Glomerular endothelial cell (primary cell): ENCODE results near the gene WAC. TPM values are rescaled to one million over a fixed set of nuclear protein-coding genes. Genes with fewer than 3 reads are reported as not detected.

Experiments
- DNase-seq: peaks from one replicate; pipeline ENCODE4 v3.0.0-alpha.2; 2011; ENCODE audit warnings: low read depth, low spot score; ENCODE audit errors: extremely low read depth
- total RNA-seq: library from RNA; depleted of rRNA; stranded (reverse); fragments of >200 nt; gene quantifications from 2 replicates; pipeline ENCODE4 v1.2.3, GENCODE V29; 2015

WAC gene
- total RNA-seq, 1 donor from 2014 or later = 86.3 TPM

DNA sequence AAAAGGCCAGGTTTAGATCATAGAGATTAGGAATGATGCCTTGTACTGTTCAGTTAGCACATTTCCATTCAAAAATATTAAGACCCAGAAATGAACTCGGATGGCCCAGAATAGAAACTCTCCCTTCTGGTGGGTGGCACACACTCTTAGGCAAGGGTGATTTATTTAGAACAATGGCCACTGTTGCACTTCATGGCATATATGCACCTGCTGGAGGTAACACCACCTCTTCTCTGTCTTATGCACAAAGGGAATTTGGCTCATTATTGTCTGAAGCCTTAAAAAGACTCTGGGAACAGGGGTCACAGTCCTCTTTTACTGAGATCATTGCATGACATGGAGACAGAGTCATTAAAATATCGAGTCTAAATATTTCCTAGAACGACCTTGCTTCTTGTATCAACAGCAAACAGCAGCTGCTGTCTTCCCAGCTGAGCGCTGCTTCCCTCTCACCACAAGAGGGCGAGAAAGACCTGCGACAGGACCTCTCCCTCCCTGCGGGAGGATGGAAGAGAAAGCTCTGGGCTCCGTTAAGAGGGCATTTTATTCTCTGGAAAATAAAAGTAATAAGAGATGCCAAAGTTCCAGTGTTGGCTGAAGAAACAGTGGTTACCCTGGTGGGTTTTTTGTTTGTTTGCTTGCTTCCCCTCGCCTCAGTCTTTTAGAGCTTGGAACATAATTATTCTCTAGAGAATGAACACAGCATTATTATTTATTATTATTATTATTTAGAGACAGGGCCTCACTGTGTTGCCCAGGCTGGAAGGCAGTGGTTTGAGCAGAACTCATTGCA, 130.9 kb downstream of the WAC start:
- no peak for DNase-seq

DNA sequence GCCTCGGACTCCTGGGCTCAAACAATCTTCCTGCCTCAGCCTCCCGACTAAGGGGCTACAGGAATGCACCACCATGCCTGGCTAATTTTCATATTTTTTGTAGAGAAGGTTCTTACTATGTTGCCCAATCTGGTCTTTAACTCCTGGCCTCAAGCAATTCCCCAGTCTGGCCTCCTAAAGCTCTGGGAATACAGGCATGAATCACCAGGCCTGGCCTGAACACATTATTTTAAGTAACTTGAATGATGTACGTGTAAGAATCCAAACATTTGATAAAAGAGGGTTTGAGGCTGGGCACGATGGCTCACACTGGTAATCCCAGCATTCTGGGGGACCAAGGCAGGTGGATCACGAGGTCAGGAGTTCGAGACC, 131.4 kb downstream of the WAC start:
- no peak for DNase-seq

DNA sequence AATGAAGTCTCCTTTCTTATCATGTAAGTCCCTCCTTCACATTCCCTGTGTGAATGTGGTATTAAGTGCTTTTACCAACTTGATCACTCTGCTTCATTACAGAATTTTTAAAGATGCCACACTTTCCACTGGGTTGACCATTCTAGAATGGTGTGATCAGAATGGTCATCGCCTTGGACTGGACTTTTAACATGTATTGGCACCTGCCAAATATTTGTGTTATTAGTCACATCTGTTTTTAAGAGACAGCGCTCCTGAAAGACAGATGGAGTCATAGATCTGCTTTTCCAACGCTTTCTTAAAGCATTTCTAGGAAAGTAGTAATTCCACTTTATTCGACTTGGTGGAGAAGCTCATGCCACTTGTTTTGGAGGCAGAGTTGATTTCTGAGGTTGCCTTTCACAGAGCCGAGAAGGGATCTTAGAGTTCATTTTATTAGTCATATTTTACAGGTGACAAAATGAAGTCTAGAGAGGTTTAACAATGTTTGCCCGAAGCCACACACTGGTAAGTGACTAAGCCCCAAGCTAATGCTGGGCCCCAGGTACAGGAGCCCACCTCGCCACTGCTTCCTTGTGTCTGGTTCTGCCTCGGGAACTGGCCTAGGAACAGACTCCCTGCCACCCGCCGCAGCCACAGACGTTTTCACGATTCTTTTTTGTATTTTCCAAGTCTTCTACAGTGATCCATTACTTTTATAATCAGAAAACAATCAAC, 134.0 kb downstream of the WAC start:
- DNase-seq = no peak

DNA sequence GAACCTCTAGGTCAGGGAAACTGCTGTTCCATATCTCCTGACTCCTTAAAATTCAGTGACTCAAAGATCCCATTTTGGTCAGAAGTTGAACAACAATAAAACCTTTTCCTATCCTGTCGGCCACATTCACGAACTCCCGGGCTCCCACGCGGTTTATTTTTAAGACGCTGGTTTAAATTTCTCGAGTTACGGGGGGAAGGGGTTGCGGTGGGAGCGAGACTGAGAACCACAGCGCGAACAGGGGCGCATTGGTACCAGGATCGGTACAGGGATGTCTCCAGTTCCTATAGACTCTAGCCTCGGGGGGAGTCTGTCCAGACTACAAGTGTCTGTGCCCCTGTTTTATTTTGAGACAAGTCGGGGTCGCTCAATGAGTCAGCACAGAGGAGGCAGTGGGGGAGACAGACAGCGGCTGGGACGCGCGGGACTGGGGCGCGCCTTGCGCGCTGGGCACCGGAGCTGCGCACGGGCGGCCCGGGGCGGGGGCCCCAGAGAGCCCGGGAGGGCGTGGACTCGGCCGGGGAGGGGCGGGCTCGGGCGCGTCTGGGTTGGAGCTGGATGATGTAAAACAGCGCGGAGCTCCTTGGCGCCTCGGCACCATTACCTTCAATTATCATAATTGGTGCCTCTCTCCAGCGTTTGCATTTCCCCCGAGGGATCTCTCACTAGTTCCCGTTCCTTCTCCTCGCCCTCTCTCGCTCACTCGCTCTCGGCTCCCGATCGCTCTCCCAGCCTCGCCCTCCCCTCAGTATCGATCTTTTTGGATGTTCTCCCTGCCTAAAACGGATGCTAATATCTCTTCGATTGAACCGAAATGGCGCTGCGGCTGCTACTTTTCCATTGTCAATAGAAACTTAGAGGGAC, 135.7 kb downstream of the WAC start:
- DNase-seq = no peak

DNA sequence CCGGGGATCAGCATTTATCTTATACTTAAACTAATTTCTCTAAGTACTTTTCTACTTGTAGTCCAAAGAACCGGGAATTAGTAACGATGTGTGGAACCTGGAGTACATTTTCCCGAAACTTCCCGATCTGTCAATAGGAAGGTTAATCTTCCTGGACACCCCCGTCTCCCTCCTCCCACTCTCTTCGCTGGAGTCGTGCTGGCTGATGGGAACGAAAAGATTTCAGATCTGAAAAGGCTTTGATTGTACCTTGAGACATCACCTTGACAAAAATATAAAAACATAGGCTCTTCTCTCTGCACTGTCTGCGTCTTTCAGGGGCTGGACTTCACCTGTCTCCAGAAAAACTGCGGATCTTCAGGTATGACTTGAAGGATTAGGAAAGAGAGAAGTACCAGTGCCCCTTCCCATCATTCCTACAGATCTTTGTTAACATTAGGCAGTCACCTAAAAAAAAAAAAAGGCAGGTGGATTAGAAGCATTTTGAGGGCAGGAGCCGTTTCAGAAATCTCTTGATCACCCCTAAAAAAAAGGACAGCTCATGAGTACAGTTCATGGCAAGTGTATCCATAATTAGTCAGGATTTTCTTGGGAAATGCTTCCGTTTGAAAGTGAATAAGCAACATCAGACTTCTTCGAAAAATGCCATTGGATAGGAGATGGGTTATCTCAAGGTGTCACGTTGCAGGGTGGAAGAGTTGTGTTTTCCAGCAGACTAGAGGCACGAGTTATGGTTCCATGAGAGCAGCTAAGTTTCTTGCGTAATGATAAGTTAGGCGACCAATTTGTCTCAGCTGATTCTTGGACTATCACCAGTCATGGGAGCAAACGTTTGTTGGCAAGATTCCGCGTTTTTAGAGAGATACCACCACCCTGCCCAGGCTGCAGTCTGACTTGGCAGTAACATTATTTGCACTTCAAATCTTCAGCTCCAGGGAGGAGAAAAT, 136.6 kb downstream of the WAC start:
- DNase-seq = no peak

Other genes with a start within 250 kb of the WAC start
- 0.34 and 0.35 TPM in 2 replicates for gene MPP7, start 230.1 kb upstream of the WAC start, total RNA-seq
- gene BAMBI, start 144.4 kb downstream of the WAC start, total RNA-seq = 6.7 and 6.8 TPM in 2 replicates